GM19372 (cell line): ENCODE results near the gene WNT7B.

Source experiments
- ATAC-seq: cut with Tn5 transposase; IDR thresholded peaks from one replicate; pipeline ENCODE4 v1.9.1; 2021; ENCODE audit warnings: mild to moderate bottlenecking, low read depth, moderate library complexity; ENCODE audit not compliant: unreplicated experiment

WNT7B gene

DNA sequence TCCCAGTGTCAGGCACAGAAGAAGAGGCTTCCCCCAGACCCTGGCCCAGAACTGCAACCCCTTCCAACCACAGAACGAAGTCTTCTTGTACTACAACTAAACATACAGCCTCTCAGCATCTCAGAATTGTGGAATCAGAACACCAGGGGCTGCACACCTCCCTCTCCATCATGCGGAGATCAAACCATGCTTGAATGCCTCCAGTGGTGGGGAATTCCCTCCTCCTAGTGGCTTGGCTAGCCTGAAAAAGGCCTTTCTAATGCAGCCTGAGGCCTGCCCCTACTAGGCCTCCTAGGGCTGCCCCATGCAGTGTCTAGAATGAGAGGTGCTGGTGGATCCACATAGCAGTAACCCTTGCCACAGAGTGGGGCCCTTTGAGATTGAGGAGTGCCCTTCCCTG lies 62.7 kb downstream of the WNT7B start:
- no peak for ATAC-seq

DNA sequence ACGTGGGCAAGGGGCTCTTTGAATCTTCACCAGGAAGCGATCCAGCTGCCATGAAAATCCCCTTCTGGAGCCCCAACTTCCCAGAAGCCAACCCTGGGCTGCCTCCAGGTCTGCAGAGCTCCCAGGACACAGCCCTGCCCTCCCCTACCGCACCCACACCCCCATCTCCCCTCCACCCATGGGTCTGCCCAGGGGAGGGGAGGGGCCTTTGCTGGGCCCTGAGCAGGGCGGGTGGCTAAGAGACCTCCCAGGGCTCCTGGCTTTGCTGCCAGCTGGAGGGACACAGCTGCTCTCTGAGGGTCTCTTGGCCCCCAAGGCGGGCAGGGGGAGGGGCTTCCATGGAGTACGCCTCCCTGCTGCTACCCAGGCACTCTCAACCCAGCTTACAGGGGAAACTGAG lies 64.1 kb downstream of the WNT7B start:
- ATAC-seq = no peak

GRCh38 chr22:45911601-45912271 lies 65.2 kb downstream of the WNT7B start:
- no peak for ATAC-seq

DNA sequence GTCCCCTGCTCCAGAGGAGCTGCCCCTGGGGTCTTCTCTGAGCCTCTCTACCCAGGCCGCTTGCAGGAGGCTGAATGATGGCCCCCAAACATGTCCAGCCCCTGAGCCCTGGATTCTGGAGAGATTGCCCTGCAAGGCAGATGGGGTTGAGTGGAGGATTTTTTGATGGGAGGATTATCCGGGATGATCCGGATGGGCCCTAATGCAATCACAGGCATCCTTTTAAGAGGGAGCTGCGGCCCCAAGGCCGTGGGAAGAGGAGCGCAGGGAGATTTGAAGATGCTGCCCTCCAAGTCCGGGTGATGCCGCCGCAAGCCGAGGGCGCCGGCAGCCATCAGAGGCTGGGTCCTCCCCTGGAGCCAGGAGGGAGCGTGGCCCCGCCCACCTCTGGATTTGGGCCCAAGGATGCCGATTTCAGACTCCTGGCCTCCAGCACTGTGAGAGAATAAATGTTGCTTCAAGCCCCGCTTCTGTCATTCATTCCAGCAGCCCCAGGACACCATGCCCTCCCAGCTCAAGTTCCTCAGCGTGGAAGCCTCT lies 66.0 kb downstream of the WNT7B start:
- no peak for ATAC-seq

DNA sequence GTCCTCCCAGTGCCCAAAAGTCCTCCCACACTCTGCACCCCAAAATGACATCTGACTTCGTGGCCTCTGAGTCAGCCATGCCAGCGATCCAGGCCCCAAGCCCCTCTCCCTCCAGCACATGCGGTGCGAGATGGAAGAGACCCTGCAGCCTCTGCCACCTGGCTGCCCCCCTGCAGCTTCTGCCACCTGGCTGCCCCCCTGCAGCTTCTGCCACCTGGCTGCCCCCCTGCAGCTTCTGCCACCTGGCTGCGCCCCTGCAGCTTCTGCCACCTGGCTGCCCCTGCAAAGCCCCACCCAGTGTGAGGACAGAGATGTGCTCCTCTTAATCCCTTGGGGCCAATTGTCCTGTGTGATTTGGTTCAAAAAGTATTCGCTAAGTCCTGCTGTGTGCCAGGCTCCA lies 68.0 kb downstream of the WNT7B start:
- no peak for ATAC-seq

DNA sequence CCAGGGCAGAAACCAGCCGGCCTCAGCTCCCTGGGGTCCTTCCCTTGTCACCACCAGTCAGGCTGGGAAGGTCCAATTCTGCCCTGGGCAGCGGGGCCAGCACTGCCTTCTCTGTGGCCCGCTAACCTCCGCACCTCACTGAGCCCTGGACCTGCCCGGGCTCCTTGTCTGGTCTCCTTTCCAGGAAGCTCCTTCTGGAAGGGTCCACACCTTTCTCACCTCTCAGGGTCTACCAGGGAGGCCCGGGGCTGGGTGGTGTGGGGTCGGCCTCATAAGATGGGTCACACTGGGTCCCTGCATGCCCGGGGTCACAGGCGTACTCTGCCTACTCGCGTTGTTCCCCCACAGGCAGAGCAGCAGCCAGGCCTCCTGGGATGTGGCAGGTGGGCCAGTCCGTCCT lies 69.0 kb downstream of the WNT7B start:
- no peak for ATAC-seq

- no peak for ATAC-seq
These were observed 69.6 kb downstream of the WNT7B start for GRCh38 chr22:45907378-45907777.

DNA sequence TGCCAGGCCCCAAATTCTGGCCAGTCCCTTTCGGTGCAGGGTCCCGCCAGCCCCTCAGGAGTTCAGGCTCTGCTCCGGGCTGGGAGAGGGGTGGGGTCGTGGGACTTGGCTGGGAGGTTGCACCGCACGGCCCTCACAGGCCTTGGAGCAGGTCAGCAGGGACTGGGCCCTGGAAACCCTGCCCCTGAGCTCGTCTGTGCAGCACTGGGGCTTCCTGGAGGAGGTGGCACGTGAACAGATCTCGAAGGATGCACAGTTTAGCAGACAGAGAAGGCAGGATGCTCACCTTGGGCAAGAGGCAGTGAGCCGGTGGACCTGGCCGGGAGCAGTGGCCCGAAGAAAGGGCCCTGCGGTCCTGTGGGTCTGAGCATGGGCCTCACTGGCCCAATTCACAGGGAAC lies 70.0 kb downstream of the WNT7B start:
- ATAC-seq = no peak

DNA sequence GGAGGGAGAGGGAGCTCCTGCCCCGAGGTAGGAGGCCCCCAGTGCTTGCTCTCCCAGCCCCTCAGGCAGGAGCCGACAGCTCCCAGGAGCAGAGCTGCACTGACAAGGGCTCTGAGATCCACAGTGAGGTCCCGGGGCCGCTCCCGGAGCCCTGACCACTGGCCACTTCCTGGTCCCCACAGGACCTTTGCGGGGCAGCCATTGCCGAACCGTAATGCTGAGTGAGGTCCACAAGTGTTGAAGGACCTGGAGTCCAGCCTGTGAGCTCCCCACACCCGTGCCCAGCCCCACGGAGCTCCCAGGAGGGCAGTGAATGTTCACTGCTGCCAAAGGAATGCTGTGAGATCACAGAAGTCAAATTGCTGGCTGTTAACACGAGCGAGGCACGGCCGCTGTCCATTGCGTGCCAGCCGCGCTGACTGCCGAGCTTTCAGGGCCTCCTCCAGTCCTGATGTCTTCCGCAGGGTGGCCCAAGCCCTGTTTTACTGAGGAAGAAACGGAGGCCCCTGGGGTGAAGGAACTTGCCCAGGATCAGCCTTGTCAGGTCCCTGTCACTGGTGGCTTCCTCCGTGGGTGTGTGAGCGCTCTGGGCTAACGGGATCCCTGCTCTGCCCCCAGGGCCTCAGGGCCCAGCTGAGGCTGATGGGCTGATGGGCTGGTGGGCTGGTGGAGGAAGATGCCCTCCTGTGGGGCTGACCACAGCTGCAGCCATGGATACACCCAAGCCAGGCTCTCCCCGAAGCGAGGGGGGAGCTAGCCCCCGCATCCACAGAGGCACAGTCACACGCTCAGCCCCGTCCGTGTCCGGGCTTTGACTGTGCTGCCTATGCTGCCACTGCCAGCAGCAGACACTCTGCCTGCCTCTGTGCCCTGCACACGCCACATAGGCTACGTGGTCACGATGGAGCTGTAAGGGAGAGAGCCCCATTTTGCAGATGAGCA lies 70.8 kb downstream of the WNT7B start:
- no peak for ATAC-seq

DNA sequence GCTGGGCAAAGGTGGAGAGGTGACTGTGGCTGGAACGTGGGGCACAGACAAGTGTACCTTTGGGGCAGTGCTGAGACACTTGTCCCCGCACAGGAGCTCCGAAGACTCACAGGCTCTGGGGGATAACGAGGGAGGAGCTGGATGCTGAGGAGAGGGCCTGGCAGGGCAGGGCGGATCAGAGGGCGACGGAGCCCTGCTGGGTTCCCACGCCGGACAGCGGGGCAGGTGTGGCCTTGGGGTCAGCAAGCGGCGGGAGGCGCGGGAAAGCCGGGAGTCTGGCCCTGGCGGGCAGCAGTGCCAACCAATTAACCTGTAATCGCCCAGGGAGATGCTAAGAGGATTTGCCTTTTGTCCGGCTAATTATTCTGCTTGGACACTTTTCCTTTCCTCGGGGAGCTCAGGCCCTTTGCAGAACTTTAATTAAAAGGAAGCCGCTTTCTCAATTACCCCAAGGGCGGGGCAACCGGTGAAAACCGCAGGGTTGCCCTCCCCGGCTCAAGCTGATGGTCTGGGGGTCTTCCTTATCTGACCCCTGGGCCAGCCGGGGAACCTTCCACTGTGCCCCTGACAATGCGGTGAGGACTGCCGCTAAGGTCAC lies 71.5 kb downstream of the WNT7B start:
- ATAC-seq = no peak

GRCh38 chr22:45904236-45904635 lies 72.7 kb downstream of the WNT7B start:
- no peak for ATAC-seq

DNA sequence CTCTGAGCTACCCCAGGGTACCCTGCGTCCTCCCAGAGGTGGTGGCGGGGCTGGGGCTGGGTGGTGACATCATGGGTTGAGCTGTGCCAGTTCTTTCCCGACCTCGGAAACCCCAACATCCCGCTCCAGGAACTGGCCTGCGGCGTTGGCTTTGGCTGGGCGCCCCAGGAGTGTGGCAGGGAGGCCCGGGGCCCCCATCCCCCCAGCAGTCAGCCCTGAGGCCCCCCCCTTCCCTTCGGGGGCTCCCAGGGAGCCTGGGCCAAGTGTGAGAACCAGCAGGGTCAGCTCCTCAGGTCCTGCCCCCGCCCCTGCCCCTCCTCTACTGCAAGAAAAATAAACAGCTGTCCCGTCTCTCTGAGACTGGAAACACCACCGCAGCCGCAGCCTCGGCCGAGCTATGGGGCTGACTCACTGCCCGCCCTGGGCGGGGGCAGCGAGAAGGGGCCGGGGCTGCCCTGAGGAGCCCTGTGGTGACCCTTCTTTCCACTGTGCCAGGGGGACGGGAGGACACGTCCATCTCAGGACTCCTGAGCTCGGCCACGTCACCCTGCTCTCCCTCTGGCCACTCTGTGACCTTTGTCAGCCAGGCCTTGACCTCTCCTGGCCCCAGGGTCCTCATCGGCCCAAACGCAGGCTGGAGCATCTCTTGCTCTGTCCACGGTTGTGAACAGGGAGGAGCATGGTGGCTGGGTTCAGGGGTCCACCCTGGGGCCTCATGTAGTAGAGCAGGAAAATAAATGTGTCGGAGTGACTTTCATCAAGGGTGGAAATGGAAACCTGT lies 73.4 kb downstream of the WNT7B start:
- no peak for ATAC-seq

- no peak for ATAC-seq
These were observed 79.2 kb downstream of the WNT7B start for GRCh38 chr22:45897736-45898135.

- ATAC-seq = no peak
These were observed 79.9 kb downstream of the WNT7B start for GRCh38 chr22:45896964-45897538.

- ATAC-seq = no peak
These were observed 80.6 kb downstream of the WNT7B start for GRCh38 chr22:45896153-45896951.

DNA sequence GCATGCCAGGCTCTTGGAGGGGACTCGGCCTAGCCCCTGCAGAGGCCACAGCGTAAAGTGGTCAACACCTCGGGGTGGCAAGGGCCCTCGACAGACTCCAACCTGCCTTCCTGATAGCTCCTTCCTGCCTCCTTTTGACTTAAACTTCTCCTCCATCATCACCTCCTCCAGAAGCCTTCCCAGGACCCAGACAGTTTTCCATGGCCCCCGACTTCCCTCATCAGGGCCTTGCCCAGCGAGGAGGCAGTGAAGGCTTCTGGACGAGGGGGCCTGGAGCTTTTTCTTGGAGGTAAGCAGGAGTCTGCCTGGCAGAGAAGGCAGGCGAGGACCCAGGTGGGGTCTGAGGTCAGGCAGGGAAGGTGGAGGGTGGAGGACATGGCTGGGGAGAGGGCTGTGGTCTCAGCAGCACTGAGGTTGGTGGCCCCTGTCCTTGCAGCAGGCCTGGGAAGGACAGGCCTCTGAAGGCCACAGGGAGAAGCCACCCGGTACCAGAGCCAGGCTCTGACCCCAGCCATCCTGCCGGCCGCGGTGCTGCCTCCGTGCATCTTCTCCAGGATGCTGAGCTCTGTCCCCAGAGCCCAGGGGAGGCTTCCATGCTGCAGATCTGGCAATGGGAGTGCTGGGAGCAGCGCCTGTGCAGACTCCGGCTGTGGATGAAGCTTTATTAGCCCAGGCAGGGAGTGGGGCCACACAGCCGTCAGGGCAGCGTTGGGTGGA lies 81.4 kb downstream of the WNT7B start:
- no peak for ATAC-seq

DNA sequence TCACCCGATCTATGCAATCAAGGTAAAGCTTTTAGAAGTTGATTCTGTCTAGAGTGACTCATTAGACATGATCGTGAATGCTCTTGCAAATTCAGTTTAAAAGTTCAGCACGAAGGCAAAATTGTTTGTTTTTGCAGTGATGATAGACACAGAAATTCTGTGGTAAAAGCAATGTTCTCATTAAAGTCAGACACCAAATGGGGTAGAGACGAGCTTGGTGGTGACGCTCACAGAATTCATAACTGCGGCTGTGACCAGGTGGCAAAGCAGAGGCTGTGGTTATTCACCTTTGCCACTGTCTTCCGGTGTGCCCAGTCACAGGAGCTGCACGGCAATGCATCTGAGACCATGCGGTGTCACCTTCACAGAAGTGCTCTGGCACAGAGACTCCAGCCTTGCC lies 83.4 kb downstream of the WNT7B start:
- no peak for ATAC-seq

DNA sequence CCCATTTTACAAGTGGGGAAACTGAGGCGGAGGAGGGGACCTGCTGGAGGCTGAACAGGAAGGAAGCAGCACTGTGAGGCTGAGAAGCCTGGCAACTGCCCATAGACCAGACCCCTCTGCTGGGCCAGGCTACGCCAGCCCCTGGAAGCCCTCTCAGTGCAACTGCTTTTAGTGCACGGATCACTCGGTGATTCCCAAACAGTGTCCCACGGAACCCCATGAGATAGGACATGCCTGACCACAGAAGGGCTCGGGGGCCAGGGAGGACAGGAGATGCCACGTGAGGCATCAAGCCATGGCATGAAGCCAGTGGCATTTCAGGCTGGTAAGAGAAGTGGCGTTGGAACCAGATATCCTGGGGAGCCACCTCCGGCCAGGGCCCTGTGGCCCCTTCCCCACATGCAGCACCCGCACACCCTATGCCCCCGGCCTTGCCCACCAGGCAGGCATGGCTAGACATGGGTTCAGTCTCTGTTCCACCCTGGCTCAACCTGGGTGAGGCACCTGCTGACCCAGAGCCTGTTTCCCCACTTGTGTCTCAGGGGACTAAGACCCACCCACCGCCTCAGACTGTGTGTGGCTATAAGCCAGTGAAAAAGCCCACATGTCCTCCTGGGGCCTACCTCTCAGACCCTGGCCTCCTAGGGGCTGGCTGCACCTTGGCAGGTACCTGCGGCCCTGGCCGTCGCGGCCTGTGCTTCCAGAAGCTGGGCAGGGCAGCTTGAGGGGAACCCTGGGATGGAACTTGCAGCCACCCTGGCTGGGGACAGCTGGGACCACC lies 84.1 kb downstream of the WNT7B start:
- no peak for ATAC-seq
